Activated CD4-positive, CD25-positive, alpha-beta regulatory T cell treated with anti-CD3 and anti-CD28 coated beads, Interleukin-2, amount 50 U/mL, for 16 hours (primary cell): Measurements from ENCODE around the gene TIMP3.

Experiments
- DNase-seq: peaks from one replicate; pipeline ENCODE4 v3.0.0-alpha.2; 2020; ENCODE audit warnings: low read depth, low spot score

Gene TIMP3

GRCh38 chr22:32829451-32829851, 27.9 kb downstream of the TIMP3 start:
- no peak for DNase-seq

- DNase-seq = no peak
Observed at GRCh38 chr22:32830473-32830872, 29.0 kb downstream of the TIMP3 start.

GRCh38 chr22:32830957-32831356, 29.5 kb downstream of the TIMP3 start:
- no peak for DNase-seq

- DNase-seq = no peak
Observed at GRCh38 chr22:32831584-32831983, 30.1 kb downstream of the TIMP3 start.

- no peak for DNase-seq
Observed at GRCh38 chr22:32832174-32832573, 30.7 kb downstream of the TIMP3 start.

GRCh38 chr22:32836280-32837123, 35.0 kb downstream of the TIMP3 start:
- DNase-seq = no peak

GRCh38 chr22:32837142-32837541, 35.6 kb downstream of the TIMP3 start:
- no peak for DNase-seq

- DNase-seq = no peak
Observed at GRCh38 chr22:32837803-32838202, 36.3 kb downstream of the TIMP3 start.

- DNase-seq = no peak
Observed at GRCh38 chr22:32839831-32840584, 38.5 kb downstream of the TIMP3 start.

- DNase-seq = no peak
Observed at GRCh38 chr22:32841175-32841574, 39.7 kb downstream of the TIMP3 start.

GRCh38 chr22:32842486-32842885, 41.0 kb downstream of the TIMP3 start:
- DNase-seq = no peak

- DNase-seq = no peak
Observed at GRCh38 chr22:32843300-32843699, 41.8 kb downstream of the TIMP3 start.

GRCh38 chr22:32844251-32844650, 42.7 kb downstream of the TIMP3 start:
- no peak for DNase-seq

- no peak for DNase-seq
Observed at GRCh38 chr22:32846780-32847491, 45.4 kb downstream of the TIMP3 start.

- DNase-seq = no peak
Observed at GRCh38 chr22:32848226-32848625, 46.7 kb downstream of the TIMP3 start.

GRCh38 chr22:32849501-32849900, 48.0 kb downstream of the TIMP3 start:
- DNase-seq = no peak

- DNase-seq = no peak
Observed at GRCh38 chr22:32850157-32850556, 48.7 kb downstream of the TIMP3 start.

GRCh38 chr22:32850591-32851517, 49.3 kb downstream of the TIMP3 start:
- no peak for DNase-seq

- no peak for DNase-seq
Observed at GRCh38 chr22:32852395-32853251, 51.1 kb downstream of the TIMP3 start.

- DNase-seq = no peak
Observed at GRCh38 chr22:32853662-32854061, 52.2 kb downstream of the TIMP3 start.
